MCF 10A (cell line): ENCODE data around the gene MYO5A. TPM values are rescaled to one million over a fixed set of nuclear protein-coding genes. Genes with fewer than 3 reads are reported as not detected.
A peak's percentile ranks its signal among the peaks of the same experiment; 100 is the strongest.

Experiments used
- BruUV-seq: library from RNA; stranded (reverse); fragments of 400-500 nt; replicated peaks from 2 replicates; lab custom pipeline; 2021; lab: Mats Ljungman, UMichigan
- CTCF ChIA-PET: fragments of 300-600 bp; sonication (Branson Sonifier 250); formaldehyde crosslinking; extraction: SDS; loops from one replicate; lab custom pipeline; 2021; ENCODE audit warnings: antibody characterized with exemption, inconsistent platforms; lab: Yijun Ruan, JAX
- POLR2A ChIA-PET: fragments of 300-600, 350-650 bp; sonication (Branson Sonifier 250); formaldehyde crosslinking; extraction: SDS; loops from one replicate; lab custom pipeline; 2020; ENCODE audit warnings: antibody characterized with exemption, inconsistent platforms; lab: Yijun Ruan, JAX
- DNase-seq: peaks from one replicate; pipeline ENCODE4 v3.0.0-alpha.2; 2018; ENCODE audit not compliant: unreplicated experiment
- H3K27ac Mint-ChIP-seq: one replicate; pipeline ENCODE4 v1.8.0; 2022; ENCODE audit warnings: mild to moderate bottlenecking, low read depth, mixed read lengths; ENCODE audit not compliant: unreplicated experiment
- H3K27me3 Mint-ChIP-seq: one replicate; pipeline ENCODE4 v1.8.0; 2022; ENCODE audit warnings: mixed read lengths; ENCODE audit not compliant: insufficient read depth, unreplicated experiment
- H3K36me3 Mint-ChIP-seq: one replicate; pipeline ENCODE4 v1.8.0; 2022; ENCODE audit warnings: mild to moderate bottlenecking, moderate library complexity, mixed read lengths; ENCODE audit not compliant: insufficient read depth, unreplicated experiment
- H3K4me1 Mint-ChIP-seq: one replicate; pipeline ENCODE4 v1.8.0; 2022; ENCODE audit warnings: mixed read lengths; ENCODE audit not compliant: insufficient read depth, unreplicated experiment
- H3K4me3 Mint-ChIP-seq: one replicate; pipeline ENCODE4 v1.8.0; 2022; ENCODE audit warnings: mild to moderate bottlenecking, moderate library complexity, mixed read lengths; ENCODE audit not compliant: unreplicated experiment
- H3K9me3 Mint-ChIP-seq: one replicate; pipeline ENCODE4 v1.8.0; 2022; ENCODE audit warnings: mixed read lengths; ENCODE audit not compliant: unreplicated experiment
- CTCF ChIP-seq: fragments of 200-600 bp; IDR thresholded peaks from one replicate; pipeline ENCODE4 v1.8.0; 2022; ENCODE audit warnings: antibody characterized with exemption, mild to moderate bottlenecking; ENCODE audit not compliant: unreplicated experiment
- intact Hi-C: fragments of 100-400 bp; cut with micrococcal nuclease; formaldehyde crosslinking; loops from 2 replicates; pipeline ENCODE4 v1.14.1; 2022
- total RNA-seq: library from RNA; stranded (reverse); gene quantifications from 2 replicates; pipeline ENCODE4 v1.2.3, GENCODE V29; 2022

The MYO5A gene
- total RNA-seq, 1 experiment from 2014 or later, result 28.9 TPM

GRCh38 chr15:52284164-52284563, 244.5 kb downstream of the MYO5A start:
- Mint-ChIP-seq H3K27ac (peak overlapping the region; percentile 77), H3K27me3 (no peaks in the 10 kb centered on the region), H3K4me1 (peaks cover 21% of the 10 kb centered on the region), H3K9me3 (no peaks in the 10 kb centered on the region), H3K4me3 (no peak overlapping the region), H3K36me3 (peaks cover 22% of the 10 kb centered on the region)
- ChIA-PET POLR2A (interaction anchor here (0.7 to 1.7 kb wide), 2 partner anchors 11 to 32 kb away, joined by 3 to 6 read pairs; partner anchors contain the start of gene MYO5C), CTCF (no interaction called here)
- no peak for TF ChIP-seq CTCF
- intact Hi-C loops, result no loop called here
- BruUV-seq, result no TSS peak
- DNase-seq, result peak; percentile 74

DNA sequence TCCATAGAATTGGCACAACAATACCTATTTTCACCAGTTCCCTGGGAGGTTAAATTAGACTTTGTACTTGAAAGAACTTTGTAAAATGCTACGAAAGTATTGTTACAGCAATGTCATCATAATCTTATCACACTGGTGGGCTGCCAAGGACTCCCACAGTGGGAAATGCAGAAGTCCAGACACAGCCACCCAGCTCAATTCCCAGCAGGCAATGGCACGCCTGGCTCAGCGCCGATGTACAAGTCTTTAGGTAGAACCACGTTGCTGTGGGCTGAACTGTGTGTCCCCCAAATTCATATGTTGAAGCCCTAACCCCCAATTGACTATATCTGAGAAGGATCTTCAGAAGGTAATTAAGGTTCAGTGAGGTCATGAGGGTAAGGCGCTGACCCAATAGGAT, 245.4 kb downstream of the MYO5A start:
- DNase-seq, result no peak
- Mint-ChIP-seq H3K27me3 (no peaks in the 10 kb centered on the region), H3K9me3 (no peaks in the 10 kb centered on the region), H3K4me1 (peaks cover 13% of the 10 kb centered on the region), H3K36me3 (peaks cover 24% of the 10 kb centered on the region), H3K27ac (peak overlapping the region; percentile 77), H3K4me3 (no peak overlapping the region)
- BruUV-seq, result no TSS peak
- CTCF ChIA-PET, result interaction anchor here (1.1 to 1.2 kb wide), 2 partner anchors 21 to 26 kb away, joined by 3 to 7 read pairs; no protein-coding TSS in a partner anchor
- no peak for TF ChIP-seq CTCF
- POLR2A ChIA-PET, result interaction anchor here (0.6 to 0.7 kb wide), 2 partner anchors 30 to 31 kb away, joined by 3 to 4 read pairs; no protein-coding TSS in a partner anchor
- intact Hi-C loops, result no loop called here

DNA sequence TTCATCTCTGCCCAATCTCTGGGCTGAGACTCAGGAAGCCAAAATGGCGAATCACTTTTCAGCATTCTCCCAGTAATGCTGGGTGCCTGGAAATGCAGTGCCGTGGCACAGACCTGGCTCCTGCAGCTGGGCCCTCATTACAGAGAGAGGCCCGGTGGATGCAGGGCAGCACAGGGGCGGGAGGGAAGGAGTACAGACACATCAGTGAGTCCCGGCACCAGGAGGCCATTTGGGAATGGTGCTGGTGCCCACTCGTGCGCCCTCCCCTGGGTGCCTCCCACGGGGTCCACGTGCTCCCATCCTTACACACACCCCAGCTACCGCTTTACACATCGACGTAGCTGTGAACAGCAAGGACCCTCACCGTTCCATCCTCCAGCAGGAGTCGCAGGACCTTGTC, 246.3 kb downstream of the MYO5A start:
- peak overlapping the region; percentile 61 for H3K27ac Mint-ChIP-seq
- CTCF ChIA-PET, result interaction anchor here (0.6 to 1.2 kb wide), 3 partner anchors 20 to 25 kb away, joined by 3 to 7 read pairs (median 3); no protein-coding TSS in a partner anchor
- peaks cover 32% of the 10 kb centered on the region for H3K36me3 Mint-ChIP-seq
- H3K9me3 Mint-ChIP-seq, result no peaks in the 10 kb centered on the region
- H3K4me3 Mint-ChIP-seq, result no peak overlapping the region
- TF ChIP-seq CTCF, result no peak
- POLR2A ChIA-PET, result interaction anchor here (0.6 kb wide), 1 partner anchor 287 kb away, joined by 3 read pairs; no protein-coding TSS in a partner anchor
- peaks cover 7% of the 10 kb centered on the region for H3K4me1 Mint-ChIP-seq
- no peak for DNase-seq
- intact Hi-C loops, result no loop called here
- H3K27me3 Mint-ChIP-seq, result no peaks in the 10 kb centered on the region
- BruUV-seq, result no TSS peak

GRCh38 chr15:52281085-52282035, 247.3 kb downstream of the MYO5A start:
- no peaks in the 10 kb centered on the region for H3K4me1 Mint-ChIP-seq
- TF ChIP-seq CTCF, result no peak
- H3K9me3 Mint-ChIP-seq, result no peaks in the 10 kb centered on the region
- peak overlapping the region; percentile 61 for H3K27ac Mint-ChIP-seq
- no peak overlapping the region for H3K4me3 Mint-ChIP-seq
- ChIA-PET CTCF (interaction anchor here (0.7 to 1.9 kb wide), 2 partner anchors 13 to 364 kb away, joined by 3 to 6 read pairs; no protein-coding TSS in a partner anchor), POLR2A (interaction anchor here (0.6 to 1.6 kb wide), 2 partner anchors 13 to 288 kb away, joined by 3 to 4 read pairs; no protein-coding TSS in a partner anchor)
- intact Hi-C loops, result no loop called here
- peaks cover 43% of the 10 kb centered on the region for H3K36me3 Mint-ChIP-seq
- no peaks in the 10 kb centered on the region for H3K27me3 Mint-ChIP-seq
- no TSS peak for BruUV-seq
- DNase-seq, result no peak
